Measurements from ENCODE around the gene FANK1. TPM values are rescaled to one million over a fixed set of nuclear protein-coding genes. Genes with fewer than 3 reads are reported as not detected.
"Not testable (repeated sequence)": the region's sequence is repeated elsewhere in the genome, so short reads cannot be mapped to it uniquely, and the experiment has no call there.

FANK1 gene
- total and polyA plus RNA-seq, 3 experiments from 2014 or later, result 0.44 to 0.66 TPM; not detected in 1

DNA sequence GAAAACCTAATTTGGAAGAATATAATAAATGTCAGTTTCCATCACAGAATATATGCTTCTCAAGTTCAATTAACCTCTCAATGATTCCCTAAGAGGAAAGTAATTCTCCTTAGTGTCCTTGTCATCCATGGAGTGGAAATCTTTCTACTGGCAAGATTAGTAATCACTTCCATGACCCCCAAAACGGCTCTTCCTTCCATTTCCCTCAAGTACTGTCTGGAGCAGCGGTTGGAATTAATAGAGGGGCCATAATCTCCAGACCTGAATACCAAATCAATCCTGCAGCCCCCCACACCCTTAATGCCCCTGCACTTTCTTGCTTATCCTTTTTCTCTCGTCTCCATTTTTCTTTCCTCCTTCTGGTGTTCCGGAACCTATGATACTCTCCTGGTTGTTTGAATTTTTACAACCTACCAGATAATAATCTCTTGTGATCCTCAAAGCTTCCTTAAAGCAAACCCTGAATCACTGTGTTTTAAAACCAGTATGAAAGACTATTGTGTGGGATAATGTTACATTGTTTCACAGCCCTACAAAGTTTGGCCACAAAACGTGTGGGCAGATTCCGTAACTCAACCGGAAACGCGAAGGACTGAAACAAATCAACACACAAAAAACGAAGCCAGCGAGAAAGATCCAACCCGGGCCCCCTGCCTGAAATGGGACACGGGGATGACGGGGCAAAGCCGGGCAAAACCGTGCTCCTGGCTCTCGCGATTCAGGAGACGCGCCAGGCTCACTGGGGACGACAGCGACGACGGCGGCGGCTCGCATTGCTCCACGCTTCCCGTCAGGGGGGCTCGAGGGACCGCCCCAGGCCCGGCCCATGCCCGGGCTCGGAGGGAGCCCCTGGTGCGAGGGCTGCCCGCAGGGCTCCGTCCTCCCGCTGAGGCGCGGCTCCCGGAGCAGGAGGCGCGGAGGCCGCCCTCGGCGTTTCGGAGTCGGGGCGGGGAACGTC lies 955 bp upstream of the FANK1 start:
- H3K36me3 ChIP-seq (ENCODE audit: insufficient read depth, low read length); POLR2A ChIA-PET; H3K27ac ChIP-seq (ENCODE audit: low read depth, low read length); H3K4me1 ChIP-seq (ENCODE audit: insufficient read depth, low read length); H3K27me3 ChIP-seq (ENCODE audit: insufficient read depth, low read length, poor library complexity, severe bottlenecking); CTCF ChIA-PET; H3K9me3 ChIP-seq (ENCODE audit: low read length); H3K9me3 Mint-ChIP-seq; H3K36me3 Mint-ChIP-seq: not testable (repeated sequence)
- Mint-ChIP-seq H3K4me1 (peaks cover 12 to 20% (median 16%) of the 10 kb centered on the region in 3 donors), H3K4me3 (peak overlapping the region; percentile 86 to 93 (median 90)), H3K27me3 (peaks cover 16 to 34% of the 10 kb centered on the region in 2 donors), H3K27ac (peak overlapping the region; percentile 68 to 86 (median 81))
- peak overlapping the region; percentile 44 for H3K4me3 ChIP-seq (ENCODE audit: low read length)
- peak; percentile 6 to 53 (median 23) for DNase-seq

DNA sequence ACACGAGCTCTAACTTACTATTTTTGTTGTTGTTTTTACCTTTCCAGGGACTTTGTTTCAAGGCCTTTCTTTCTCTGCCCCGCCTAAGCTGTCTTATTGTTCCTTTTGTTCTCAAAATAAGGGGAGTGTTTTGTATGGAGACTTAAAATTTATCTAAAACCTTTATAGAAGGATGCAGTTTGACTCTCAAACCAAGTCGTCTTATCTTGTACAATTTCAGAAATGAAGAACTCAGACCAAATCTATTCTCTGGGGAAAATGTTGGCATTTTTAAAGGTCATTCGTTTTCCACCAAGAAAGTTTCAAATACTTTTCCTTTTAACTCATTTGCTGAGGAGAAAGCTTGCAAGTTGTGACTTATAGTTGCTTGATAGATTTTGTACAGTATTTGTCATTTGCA lies 953 bp downstream of the FANK1 start:
- POLR2A ChIA-PET; H3K4me3 ChIP-seq (ENCODE audit: low read length); H3K27ac ChIP-seq (ENCODE audit: low read depth, low read length); H3K36me3 ChIP-seq (ENCODE audit: insufficient read depth, low read length); DNase-seq; H3K4me1 ChIP-seq (ENCODE audit: insufficient read depth, low read length); H3K36me3 Mint-ChIP-seq; CTCF ChIA-PET; H3K9me3 ChIP-seq (ENCODE audit: low read length); H3K9me3 Mint-ChIP-seq; H3K27me3 ChIP-seq (ENCODE audit: insufficient read depth, low read length, poor library complexity, severe bottlenecking): not testable (repeated sequence)
- Mint-ChIP-seq H3K27ac (peak overlapping the region in 2 of 8 donors; percentile 10 to 73), H3K4me1 (peaks cover 12 to 20% (median 16%) of the 10 kb centered on the region in 3 donors), H3K27me3 (peaks cover 17 to 41% of the 10 kb centered on the region in 2 donors), H3K4me3 (peak overlapping the region; percentile 81 to 93 (median 86))

DNA sequence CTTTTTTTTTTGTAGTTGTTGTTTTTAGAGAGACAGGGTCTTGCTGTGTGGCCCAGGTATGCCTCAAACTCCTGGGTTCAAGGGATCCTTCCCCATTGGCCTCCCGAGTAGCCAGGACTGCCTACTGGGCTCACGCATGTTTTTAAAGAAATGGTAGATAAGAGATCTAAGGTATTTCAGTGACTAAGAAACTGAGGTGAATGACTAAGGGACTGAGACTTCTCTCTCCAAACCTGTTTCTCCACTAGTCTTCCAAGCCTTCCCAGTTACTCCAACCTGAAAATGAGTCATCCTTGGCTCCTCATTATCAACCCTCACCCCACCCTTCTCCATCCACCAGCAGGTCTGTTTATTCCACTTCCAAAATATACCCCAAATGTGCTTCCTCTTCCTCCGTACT lies 4.6 kb downstream of the FANK1 start:
- H3K9me3 ChIP-seq (ENCODE audit: low read length); H3K27ac Mint-ChIP-seq; CTCF ChIA-PET; H3K36me3 ChIP-seq (ENCODE audit: insufficient read depth, low read length); H3K36me3 Mint-ChIP-seq; H3K4me1 ChIP-seq (ENCODE audit: insufficient read depth, low read length); DNase-seq; H3K4me3 ChIP-seq (ENCODE audit: low read length); H3K9me3 Mint-ChIP-seq; H3K27ac ChIP-seq (ENCODE audit: low read depth, low read length); POLR2A ChIA-PET; H3K27me3 ChIP-seq (ENCODE audit: insufficient read depth, low read length, poor library complexity, severe bottlenecking); H3K4me1 Mint-ChIP-seq: not testable (repeated sequence)
- peak overlapping the region in 1 of 7 donors; percentile 32 for H3K4me3 Mint-ChIP-seq
- H3K27me3 Mint-ChIP-seq, result peaks cover 10 to 36% of the 10 kb centered on the region in 2 donors

DNA sequence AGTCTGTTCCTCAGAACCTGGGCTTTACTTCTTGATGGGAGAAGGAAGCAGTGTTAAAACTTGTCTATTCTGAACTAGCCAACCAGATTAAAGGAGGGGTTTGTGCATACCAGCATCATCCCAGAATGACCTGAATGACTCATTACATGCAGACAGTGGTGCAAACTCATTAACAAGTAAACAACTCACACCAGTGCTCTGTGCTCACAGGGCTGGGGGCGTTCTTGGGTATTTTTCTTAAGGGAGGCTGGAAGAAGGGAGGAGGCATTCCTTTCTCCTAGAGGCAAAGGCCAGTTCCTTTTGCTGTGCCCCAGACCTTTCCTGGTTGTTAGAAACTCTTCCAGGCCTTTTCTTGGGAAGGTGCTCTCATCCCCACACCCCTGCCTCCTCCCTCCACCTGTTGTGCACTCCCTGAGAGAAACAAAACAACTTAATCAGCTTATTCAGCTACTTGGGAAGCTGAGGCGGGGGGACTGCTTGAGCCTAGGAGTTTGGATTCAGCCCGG lies 6.8 kb downstream of the FANK1 start:
- H3K36me3 ChIP-seq (ENCODE audit: insufficient read depth, low read length); POLR2A ChIA-PET; H3K27ac ChIP-seq (ENCODE audit: low read depth, low read length); H3K36me3 Mint-ChIP-seq; H3K9me3 ChIP-seq (ENCODE audit: low read length); H3K27me3 ChIP-seq (ENCODE audit: insufficient read depth, low read length, poor library complexity, severe bottlenecking); H3K4me1 Mint-ChIP-seq; H3K9me3 Mint-ChIP-seq; H3K4me3 Mint-ChIP-seq; H3K4me1 ChIP-seq (ENCODE audit: insufficient read depth, low read length); CTCF ChIA-PET; DNase-seq; H3K27ac Mint-ChIP-seq; H3K4me3 ChIP-seq (ENCODE audit: low read length): not testable (repeated sequence)
- peaks cover 5 to 34% of the 10 kb centered on the region in 2 donors for H3K27me3 Mint-ChIP-seq

DNA sequence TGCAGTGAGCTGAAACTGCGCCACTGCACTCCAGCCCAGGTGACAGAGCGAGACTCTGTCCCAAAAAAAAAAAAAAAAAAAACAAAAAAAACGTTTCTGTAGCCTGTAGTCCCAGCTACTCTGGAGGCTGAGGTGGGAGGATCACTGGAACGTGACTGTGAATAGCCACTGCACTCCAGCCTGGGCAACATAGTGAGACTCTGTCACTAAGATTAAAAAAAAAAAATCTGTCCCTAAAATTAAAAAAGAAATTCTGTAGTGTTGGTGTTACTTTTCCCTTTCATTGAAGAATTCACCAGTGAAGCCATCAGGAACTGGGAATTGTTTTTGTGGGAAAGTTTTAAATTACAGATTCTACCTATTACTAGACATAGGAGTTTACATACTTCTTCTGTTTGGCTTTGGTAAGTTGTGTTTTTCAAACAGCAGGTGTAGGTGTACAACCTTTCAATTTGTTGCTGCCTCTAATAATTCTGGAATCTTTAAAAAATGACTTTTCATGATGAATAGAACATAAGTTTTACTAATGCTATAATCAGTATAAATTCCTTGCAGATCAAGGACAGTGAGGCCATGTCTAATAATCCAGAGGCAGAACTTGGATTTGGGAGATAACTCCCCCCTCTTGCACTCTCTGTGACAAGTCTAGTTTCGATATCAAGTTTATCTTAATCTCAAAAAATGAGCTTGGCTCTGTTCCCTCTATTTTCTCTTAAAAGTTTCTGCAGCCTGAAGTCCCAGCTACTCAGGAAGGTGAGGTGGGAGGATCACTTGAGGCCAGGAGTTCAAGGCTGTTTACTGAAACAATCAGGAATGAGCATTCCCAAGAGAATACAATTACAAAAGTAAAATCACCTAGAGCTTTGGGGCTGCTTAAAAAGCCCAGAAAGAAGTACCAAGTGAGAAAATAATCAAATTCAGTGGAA lies 9.0 kb downstream of the FANK1 start:
- H3K36me3 ChIP-seq (ENCODE audit: insufficient read depth, low read length); DNase-seq; H3K4me3 ChIP-seq (ENCODE audit: low read length); H3K27me3 ChIP-seq (ENCODE audit: insufficient read depth, low read length, poor library complexity, severe bottlenecking); H3K27ac ChIP-seq (ENCODE audit: low read depth, low read length); POLR2A ChIA-PET; H3K9me3 Mint-ChIP-seq; H3K36me3 Mint-ChIP-seq; H3K27ac Mint-ChIP-seq; H3K4me3 Mint-ChIP-seq; CTCF ChIA-PET; H3K9me3 ChIP-seq (ENCODE audit: low read length); H3K4me1 Mint-ChIP-seq; H3K4me1 ChIP-seq (ENCODE audit: insufficient read depth, low read length): not testable (repeated sequence)
- peaks cover 3 to 28% of the 10 kb centered on the region in 2 donors for H3K27me3 Mint-ChIP-seq

DNA sequence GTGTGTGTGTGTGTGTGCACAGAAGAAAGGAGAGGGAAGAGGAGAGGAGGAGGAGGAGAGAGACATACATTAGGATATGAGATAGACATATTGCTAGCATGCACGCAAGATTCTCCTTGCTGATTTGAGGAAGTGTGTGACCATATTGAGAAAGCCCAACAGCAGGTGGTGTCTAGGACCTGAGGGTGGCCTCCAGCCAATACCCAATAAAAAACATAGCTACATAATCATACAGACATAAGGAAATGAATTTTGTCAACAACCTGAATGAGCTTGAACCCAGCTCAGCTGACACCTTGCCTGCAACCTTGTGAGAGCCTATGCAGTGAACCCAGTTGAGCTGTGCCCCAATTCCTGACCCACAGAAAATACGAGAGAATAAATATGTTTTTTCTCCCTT lies 11.2 kb downstream of the FANK1 start:
- CTCF ChIA-PET; H3K9me3 Mint-ChIP-seq; H3K27ac ChIP-seq (ENCODE audit: low read depth, low read length); H3K36me3 ChIP-seq (ENCODE audit: insufficient read depth, low read length); H3K27me3 ChIP-seq (ENCODE audit: insufficient read depth, low read length, poor library complexity, severe bottlenecking); DNase-seq; H3K36me3 Mint-ChIP-seq; H3K4me3 ChIP-seq (ENCODE audit: low read length); H3K9me3 ChIP-seq (ENCODE audit: low read length); H3K27ac Mint-ChIP-seq; H3K4me3 Mint-ChIP-seq; H3K4me1 Mint-ChIP-seq; POLR2A ChIA-PET; H3K4me1 ChIP-seq (ENCODE audit: insufficient read depth, low read length): not testable (repeated sequence)
- peaks cover 2 to 23% of the 10 kb centered on the region in 2 donors for H3K27me3 Mint-ChIP-seq

DNA sequence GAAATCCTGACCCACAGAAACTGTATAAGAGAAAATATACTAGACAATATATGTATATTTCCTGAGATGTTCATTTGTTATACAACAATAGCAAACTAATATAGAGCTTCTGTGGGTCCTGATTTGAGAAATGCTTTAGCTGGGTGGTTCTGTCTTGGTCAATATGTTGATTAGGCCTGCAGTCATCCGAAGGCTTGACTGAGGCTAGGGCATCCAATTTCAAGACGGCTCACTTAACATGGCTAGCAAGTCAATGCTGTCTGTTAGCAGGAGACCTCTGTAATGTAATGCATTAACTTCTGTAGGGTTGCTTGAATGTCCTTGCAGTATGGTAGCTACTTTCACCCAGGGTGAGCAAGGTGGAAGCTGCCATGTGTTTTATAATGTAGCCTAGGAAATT lies 12.4 kb downstream of the FANK1 start:
- H3K36me3 ChIP-seq (ENCODE audit: insufficient read depth, low read length); H3K4me1 Mint-ChIP-seq; CTCF ChIA-PET; H3K36me3 Mint-ChIP-seq; H3K4me3 ChIP-seq (ENCODE audit: low read length); H3K9me3 ChIP-seq (ENCODE audit: low read length); H3K4me3 Mint-ChIP-seq; H3K4me1 ChIP-seq (ENCODE audit: insufficient read depth, low read length); H3K27ac ChIP-seq (ENCODE audit: low read depth, low read length); H3K27ac Mint-ChIP-seq; DNase-seq; H3K9me3 Mint-ChIP-seq; POLR2A ChIA-PET; H3K27me3 ChIP-seq (ENCODE audit: insufficient read depth, low read length, poor library complexity, severe bottlenecking): not testable (repeated sequence)
- peaks cover 2 to 30% of the 10 kb centered on the region in 2 donors for H3K27me3 Mint-ChIP-seq

DNA sequence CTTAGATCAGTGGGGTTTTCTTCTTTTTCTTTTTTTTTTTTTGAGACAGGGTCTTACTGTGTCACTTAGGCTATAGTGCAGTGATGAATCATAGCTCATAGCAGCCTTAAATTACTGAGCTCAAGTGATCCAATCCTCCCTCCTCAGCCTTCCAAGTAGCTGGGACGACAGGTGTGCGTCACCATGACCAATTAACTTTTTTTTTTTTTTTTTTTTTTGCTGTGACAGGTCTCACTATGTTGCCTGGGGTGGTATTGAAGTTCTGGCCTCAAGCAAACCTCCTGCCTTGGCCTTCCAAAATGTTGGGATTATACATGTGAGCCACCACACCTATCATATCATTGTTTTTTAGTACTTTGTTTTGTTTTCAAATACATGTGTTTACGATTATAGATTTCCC lies 13.1 kb downstream of the FANK1 start:
- H3K36me3 Mint-ChIP-seq, CTCF ChIA-PET: not testable (repeated sequence)
- peaks cover 2 to 37% of the 10 kb centered on the region in 2 donors for H3K27me3 Mint-ChIP-seq

More for the DNA sequence above, 13.1 kb downstream of the FANK1 start:
- H3K27ac Mint-ChIP-seq, result peak overlapping the region in 1 of 8 donors; percentile 16
- H3K9me3 Mint-ChIP-seq; DNase-seq; H3K9me3 ChIP-seq (ENCODE audit: low read length); POLR2A ChIA-PET; H3K36me3 ChIP-seq (ENCODE audit: insufficient read depth, low read length); H3K4me1 ChIP-seq (ENCODE audit: insufficient read depth, low read length); H3K27ac ChIP-seq (ENCODE audit: low read depth, low read length); H3K4me3 Mint-ChIP-seq; H3K27me3 ChIP-seq (ENCODE audit: insufficient read depth, low read length, poor library complexity, severe bottlenecking); H3K4me3 ChIP-seq (ENCODE audit: low read length); H3K4me1 Mint-ChIP-seq: not testable (repeated sequence)

All from CD8-positive, alpha-beta memory T cell (primary cell).